ENCODE results near the gene ASAP3. TPM values are rescaled to one million over a fixed set of nuclear protein-coding genes. Genes with fewer than 3 reads are reported as not detected.

Gene ASAP3
- total and polyA plus RNA-seq, 2 of the 13 experiments (the other 11 are each of a cell fraction or from before 2014, with no cell fraction given): 32.6 to 37.0 TPM

DNA sequence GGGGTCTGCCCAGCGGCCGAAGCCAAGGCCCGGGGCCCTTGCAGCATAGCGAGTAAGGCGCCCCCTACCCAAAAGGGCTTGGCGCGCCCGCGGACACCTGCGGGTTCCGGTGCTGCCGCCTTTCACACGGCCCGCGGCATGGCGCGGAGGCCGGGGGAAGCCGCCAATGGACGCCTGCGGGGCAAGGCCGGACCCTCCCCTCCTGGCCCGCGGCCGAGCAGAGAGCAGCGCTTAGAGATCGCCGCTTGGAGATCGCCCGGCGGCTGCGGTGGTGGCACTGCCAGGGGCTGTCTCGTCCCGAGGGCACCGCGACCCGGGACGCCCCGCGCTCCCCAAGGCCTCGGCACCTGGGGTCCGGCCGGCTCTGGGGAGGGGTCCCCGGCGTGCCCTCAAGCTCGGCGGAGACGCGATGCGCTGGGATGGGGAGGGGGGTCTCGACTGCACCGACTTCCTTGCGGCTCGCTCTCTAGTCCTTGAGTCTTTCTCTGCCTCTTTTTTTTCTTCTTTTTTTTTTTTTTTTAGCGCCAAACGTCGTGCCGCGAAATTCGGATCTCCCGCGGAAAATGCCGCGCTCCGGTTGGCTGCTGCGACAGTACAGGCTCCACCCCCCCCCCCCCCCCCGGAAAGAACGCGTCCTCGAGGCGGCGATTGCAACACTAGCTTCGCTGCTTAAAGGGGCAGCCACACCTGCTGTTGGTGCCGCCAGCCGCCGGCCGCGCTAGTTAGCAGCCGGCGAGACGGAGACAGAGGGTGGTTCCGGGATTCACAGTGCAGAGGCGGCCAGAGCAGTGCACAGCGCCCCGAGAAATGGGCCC is 47.0 kb upstream of the ASAP3 start, which contains the start of gene E2F2 (continued):
- no peak; the same call in 1 of the 2 replicates for TF ChIP-seq ZNF460 (CRISPR knock-in tag; IDR thresholded peaks at IDR 0.05; ENCODE audit: borderline replicate concordance)
- no peak for TF ChIP-seq ZNF17 (CRISPR knock-in tag; IDR thresholded peaks at IDR 0.05)
- TF ChIP-seq ZNF496 (CRISPR knock-in tag; IDR thresholded peaks at IDR 0.05; ENCODE audit: insufficient replicate concordance): no peak
- TF ChIP-seq JDP2 (CRISPR knock-in tag; IDR thresholded peaks at IDR 0.05; ENCODE audit: borderline replicate concordance): 0 out of 2 replicates have a peak, but pooled peaks have one; percentile 44
- no peak for TF ChIP-seq ELF4 (CRISPR knock-in tag; IDR thresholded peaks at IDR 0.05; ENCODE audit: borderline replicate concordance)
- TF ChIP-seq ZBTB20 (CRISPR knock-in tag; IDR thresholded peaks at IDR 0.05; ENCODE audit: borderline replicate concordance, low read depth): peak; percentile 52
- TF ChIP-seq HNF4A (CRISPR knock-in tag; IDR thresholded peaks at IDR 0.05): peak; percentile 24; the same call in 1 of the 2 replicates
- TF ChIP-seq, protein P1, sequence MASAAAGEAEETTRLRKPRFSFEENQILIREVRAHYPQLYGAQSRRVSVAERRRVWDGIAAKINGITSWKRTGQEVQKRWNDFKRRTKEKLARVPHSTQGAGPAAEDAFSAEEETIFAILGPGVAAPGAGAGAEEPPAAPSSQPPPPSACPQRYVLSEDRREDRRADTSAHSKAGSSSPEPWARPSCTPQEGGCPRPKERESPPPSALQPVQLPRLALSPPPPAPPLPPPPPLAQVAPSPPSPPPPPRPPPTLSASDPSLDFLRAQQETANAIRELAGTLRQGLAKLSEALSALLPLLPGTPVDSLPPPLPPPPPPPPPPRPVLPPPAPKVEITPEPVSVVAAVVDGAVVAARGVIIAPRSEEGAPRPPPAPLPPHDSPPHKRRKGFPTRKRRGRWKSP (CRISPR knock-in tag; IDR thresholded peaks at IDR 0.05): 0 out of 2 replicates have a peak, but pooled peaks have one; percentile 15
- TF ChIP-seq SP1 (IDR thresholded peaks at IDR 0.05): no peak
- peak; percentile 44; the same call in 1 of the 2 replicates for TF ChIP-seq SP1 (CRISPR knock-in tag; IDR thresholded peaks at IDR 0.05)
- no peak for TF ChIP-seq ZNF207 (IDR thresholded peaks at IDR 0.05; ENCODE audit: borderline replicate concordance)
- TF ChIP-seq, protein P2, sequence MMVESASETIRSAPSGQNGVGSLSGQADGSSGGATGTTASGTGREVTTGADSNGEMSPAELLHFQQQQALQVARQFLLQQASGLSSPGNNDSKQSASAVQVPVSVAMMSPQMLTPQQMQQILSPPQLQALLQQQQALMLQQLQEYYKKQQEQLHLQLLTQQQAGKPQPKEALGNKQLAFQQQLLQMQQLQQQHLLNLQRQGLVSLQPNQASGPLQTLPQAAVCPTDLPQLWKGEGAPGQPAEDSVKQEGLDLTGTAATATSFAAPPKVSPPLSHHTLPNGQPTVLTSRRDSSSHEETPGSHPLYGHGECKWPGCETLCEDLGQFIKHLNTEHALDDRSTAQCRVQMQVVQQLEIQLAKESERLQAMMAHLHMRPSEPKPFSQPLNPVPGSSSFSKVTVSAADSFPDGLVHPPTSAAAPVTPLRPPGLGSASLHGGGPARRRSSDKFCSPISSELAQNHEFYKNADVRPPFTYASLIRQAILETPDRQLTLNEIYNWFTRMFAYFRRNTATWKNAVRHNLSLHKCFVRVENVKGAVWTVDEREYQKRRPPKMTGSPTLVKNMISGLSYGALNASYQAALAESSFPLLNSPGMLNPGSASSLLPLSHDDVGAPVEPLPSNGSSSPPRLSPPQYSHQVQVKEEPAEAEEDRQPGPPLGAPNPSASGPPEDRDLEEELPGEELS (CRISPR knock-in tag; IDR thresholded peaks at IDR 0.05): peak; percentile 35; the same call in 1 of the 2 replicates
- peak; percentile 18 for TF ChIP-seq CBX1 (IDR thresholded peaks at IDR 0.05; ENCODE audit: low read depth)
- TF ChIP-seq MXD4 (CRISPR knock-in tag; IDR thresholded peaks at IDR 0.05): 0 out of 2 replicates have a peak, but pooled peaks have one; percentile 45
- no peak for TF ChIP-seq CREB1 (IDR thresholded peaks at IDR 0.05)
- peak; percentile 47; the same call in 1 of the 2 replicates for TF ChIP-seq CREB1 (CRISPR knock-in tag; IDR thresholded peaks at IDR 0.05)
- no peak for TF ChIP-seq TBP (CRISPR knock-in tag; IDR thresholded peaks at IDR 0.05)
- TF ChIP-seq ZSCAN22 (CRISPR knock-in tag; IDR thresholded peaks at IDR 0.05): peak; percentile 19; the same call in 1 of the 2 replicates
- TF ChIP-seq IRX3 (CRISPR knock-in tag; IDR thresholded peaks at IDR 0.05; ENCODE audit: borderline replicate concordance, low read depth): no peak
- no peak for TF ChIP-seq ZNF30 (CRISPR knock-in tag; IDR thresholded peaks at IDR 0.05)
- no peak for TF ChIP-seq ZFP37 (CRISPR knock-in tag; IDR thresholded peaks at IDR 0.05; ENCODE audit: borderline replicate concordance)
- TF ChIP-seq, protein P3, sequence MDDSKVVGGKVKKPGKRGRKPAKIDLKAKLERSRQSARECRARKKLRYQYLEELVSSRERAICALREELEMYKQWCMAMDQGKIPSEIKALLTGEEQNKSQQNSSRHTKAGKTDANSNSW (CRISPR knock-in tag; IDR thresholded peaks at IDR 0.05; ENCODE audit: borderline replicate concordance): no peak
- no peak for TF ChIP-seq ZBTB42 (CRISPR knock-in tag; IDR thresholded peaks at IDR 0.05)
- TF ChIP-seq, protein P4, sequence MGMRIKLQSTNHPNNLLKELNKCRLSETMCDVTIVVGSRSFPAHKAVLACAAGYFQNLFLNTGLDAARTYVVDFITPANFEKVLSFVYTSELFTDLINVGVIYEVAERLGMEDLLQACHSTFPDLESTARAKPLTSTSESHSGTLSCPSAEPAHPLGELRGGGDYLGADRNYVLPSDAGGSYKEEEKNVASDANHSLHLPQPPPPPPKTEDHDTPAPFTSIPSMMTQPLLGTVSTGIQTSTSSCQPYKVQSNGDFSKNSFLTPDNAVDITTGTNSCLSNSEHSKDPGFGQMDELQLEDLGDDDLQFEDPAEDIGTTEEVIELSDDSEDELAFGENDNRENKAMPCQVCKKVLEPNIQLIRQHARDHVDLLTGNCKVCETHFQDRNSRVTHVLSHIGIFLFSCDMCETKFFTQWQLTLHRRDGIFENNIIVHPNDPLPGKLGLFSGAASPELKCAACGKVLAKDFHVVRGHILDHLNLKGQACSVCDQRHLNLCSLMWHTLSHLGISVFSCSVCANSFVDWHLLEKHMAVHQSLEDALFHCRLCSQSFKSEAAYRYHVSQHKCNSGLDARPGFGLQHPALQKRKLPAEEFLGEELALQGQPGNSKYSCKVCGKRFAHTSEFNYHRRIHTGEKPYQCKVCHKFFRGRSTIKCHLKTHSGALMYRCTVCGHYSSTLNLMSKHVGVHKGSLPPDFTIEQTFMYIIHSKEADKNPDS (CRISPR knock-in tag; IDR thresholded peaks at IDR 0.05): 0 out of 2 replicates have a peak, but pooled peaks have one; percentile 28
- no peak for TF ChIP-seq REPIN1 (CRISPR knock-in tag; IDR thresholded peaks at IDR 0.05; ENCODE audit: borderline replicate concordance, low read depth)

All from HepG2 (cell line).